HL-60 (cell line): ENCODE results near the gene TRIM40.

Source experiments
- CTCF ChIP-seq: IDR thresholded peaks from one replicate; pipeline ENCODE4 v1.5.1; 2011; ENCODE audit warnings: low read length, control low read depth, inconsistent platforms; ENCODE audit not compliant: insufficient read depth
- POLR2AphosphoS5 ChIP-seq: IDR thresholded peaks from 2 replicates; pipeline ENCODE4 v1.6.1; 2012; ENCODE audit warnings: low read depth

- no peak for TF ChIP-seq CTCF
- TF ChIP-seq POLR2AphosphoS5, result no peak
These were observed 20.3 kb downstream of the TRIM40 start for GRCh38 chr6:30156262-30156599.
